HCT116 (cell line): ENCODE measurements around the gene FBRS. TPM values are rescaled to one million over a fixed set of nuclear protein-coding genes. Genes with fewer than 3 reads are reported as not detected.
A peak's percentile ranks its signal among the peaks of the same experiment; 100 is the strongest.

Experiments
- ATAC-seq: fragments of 200-7000 bp; cut with Tn5 transposase; 2 replicates; pipeline ENCODE4 v1.9.1; 2020; ENCODE audit warnings: mild to moderate bottlenecking, moderate library complexity
- BruUV-seq: library from RNA; stranded (reverse); fragments of 400-500 nt; replicated peaks from 2 replicates; lab custom pipeline; 2021; lab: Mats Ljungman, UMichigan
- CTCF ChIA-PET: fragments of 300-600 bp; sonication (Branson Sonifier 250); formaldehyde crosslinking; loops from one replicate; lab custom pipeline; 2021; ENCODE audit warnings: antibody characterized with exemption; lab: Charles Lee
- POLR2A ChIA-PET: fragments of 300-600, 350-600 bp; sonication (Branson Sonifier 250); formaldehyde crosslinking; loops from one replicate; lab custom pipeline; 2021; ENCODE audit warnings: antibody characterized with exemption; lab: Charles Lee
- RAD21 ChIA-PET, 2 experiments: fragments of 300-600 bp; sonication (Branson Sonifier 250); formaldehyde crosslinking; loops; one replicate each; lab custom pipeline; 2023; ENCODE audit warnings: low total read pairs in 2 of 2; ENCODE audit not compliant: uncharacterized antibody in 2 of 2, unreplicated experiment in 2 of 2, low non-redundant PET in 1 of 2; lab: Charles Lee
- DNase-seq: peaks from one replicate; pipeline ENCODE4 v3.0.0-alpha.2; 2010; ENCODE audit warnings: low read depth, low spot score
- H2AFZ ChIP-seq: fragments of 200-600 bp; shearing (Covaris generic), sonication (generic); 2 replicates; pipeline ENCODE4 v1.6.1; 2017; ENCODE audit warnings: low read depth, mixed run types, mixed read lengths, antibody characterized with exemption, low read length; ENCODE audit not compliant: poor library complexity, severe bottlenecking
- H3K27ac ChIP-seq: 2 replicates; pipeline ENCODE4 v1.5.1; 2012; ENCODE audit warnings: low read depth, low read length
- H3K27me3 ChIP-seq: fragments of 200-600 bp; sonication (generic); 2 replicates; pipeline ENCODE4 v1.6.1; 2016; ENCODE audit warnings: mixed run types, low read length, mixed read lengths; ENCODE audit not compliant: insufficient read depth
- H3K36me3 ChIP-seq, 2 experiments: fragments of 200-500 bp in 1 of 2; fragments of 200-600 bp in 1 of 2; sonication (Bioruptor generic) in 1 of 2; sonication (generic) in 1 of 2; 2 replicates each; pipeline versions ENCODE4 v1.5.1 to v1.6.1; 2014 to 2016; ENCODE audit warnings: low read length in 2 of 2, inconsistent platforms in 1 of 2, mixed read lengths in 1 of 2, mixed run types in 1 of 2; ENCODE audit not compliant: insufficient read depth in 2 of 2, control insufficient read depth in 1 of 2
- H3K4me1 ChIP-seq, 2 experiments: fragments of 200-600 bp in 1 of 2; sonication (generic) in 1 of 2; 2 replicates each; pipeline versions ENCODE4 v1.5.1 to v1.6.1; 2012 to 2017; ENCODE audit warnings: low read length in 2 of 2, inconsistent platforms in 1 of 2, mild to moderate bottlenecking in 1 of 2, mixed read lengths in 1 of 2, mixed run types in 1 of 2, moderate library complexity in 1 of 2; ENCODE audit not compliant: insufficient read depth in 2 of 2, control insufficient read depth in 1 of 2
- H3K4me2 ChIP-seq: fragments of 200-600 bp; sonication (generic); 2 replicates; pipeline ENCODE4 v1.6.1; 2017; ENCODE audit warnings: mixed run types, low read length, mixed read lengths
- H3K4me3 ChIP-seq, 2 experiments: fragments of 200-600 bp in 1 of 2; sonication (generic) in 1 of 2; replicated peaks in 1 of 2; 2 replicates each; pipeline ENCODE4 v1.5.1; 2011 to 2016; ENCODE audit warnings: low read length in 2 of 2, control low read depth in 1 of 2, low read depth in 1 of 2, mild to moderate bottlenecking in 1 of 2, mixed read lengths in 1 of 2, mixed run types in 1 of 2
- H3K79me2 ChIP-seq: fragments of 200-600 bp; sonication (generic); 2 replicates; pipeline ENCODE4 v1.6.1; 2017; ENCODE audit warnings: mild to moderate bottlenecking, mixed run types, low read length, moderate library complexity, mixed read lengths; ENCODE audit not compliant: insufficient read depth
- H3K9ac ChIP-seq: fragments of 200-600 bp; sonication (generic); 2 replicates; pipeline ENCODE4 v1.6.1; 2016; ENCODE audit warnings: low read length, mixed read lengths
- H3K9me2 ChIP-seq: fragments of 200-600 bp; sonication (generic), shearing (Covaris generic); 2 replicates; pipeline ENCODE4 v1.6.1; 2017; ENCODE audit warnings: mixed run types, mild to moderate bottlenecking, moderate library complexity; ENCODE audit not compliant: insufficient read depth
- H3K9me3 ChIP-seq, 2 experiments: fragments of 200-500 bp in 1 of 2; fragments of 200-600 bp in 1 of 2; sonication (Bioruptor generic) in 1 of 2; sonication (generic) in 1 of 2; 2 replicates each; pipeline ENCODE4 v1.6.1; 2014 to 2017; ENCODE audit warnings: low read length in 2 of 2, mixed read lengths in 2 of 2, inconsistent platforms in 1 of 2, low read depth in 1 of 2, mild to moderate bottlenecking in 1 of 2, mixed run types in 1 of 2, moderate library complexity in 1 of 2; ENCODE audit not compliant: control insufficient read depth in 1 of 2, insufficient read depth in 1 of 2
- H4K20me1 ChIP-seq: fragments of 200-600 bp; sonication (generic), shearing (Covaris generic); 2 replicates; pipeline ENCODE4 v1.6.1; 2017; ENCODE audit warnings: mixed run types, mild to moderate bottlenecking, moderate library complexity; ENCODE audit not compliant: insufficient read depth
- CEBPB ChIP-seq: IDR thresholded peaks from 2 replicates; pipeline ENCODE4 v1.6.1; 2012; ENCODE audit warnings: low read depth
- CTCF ChIP-seq, 3 experiments: fragments of 200-600 bp in 1 of 3; sonication (generic) in 1 of 3; IDR thresholded peaks in 2 of 3; conservative IDR thresholded peaks in 1 of 3; 2 replicates each; pipeline ENCODE4 v1.5.1; 2012 to 2017; ENCODE audit warnings: low read depth in 2 of 3, low read length in 2 of 3, antibody characterized with exemption in 1 of 3, borderline replicate concordance in 1 of 3, control low read depth in 1 of 3, mild to moderate bottlenecking in 1 of 3, mixed read lengths in 1 of 3, mixed run types in 1 of 3, moderate library complexity in 1 of 3; ENCODE audit not compliant: insufficient read depth in 1 of 3
- ELF1 ChIP-seq: IDR thresholded peaks from 2 replicates; pipeline ENCODE4 v1.6.1; 2012; ENCODE audit warnings: low read depth, borderline replicate concordance
- EZH2 ChIP-seq: fragments of 200-600 bp; sonication (generic); IDR thresholded peaks from 2 replicates; pipeline ENCODE4 v1.6.1; 2017; ENCODE audit warnings: antibody characterized with exemption, mixed run types
- FOSL1 ChIP-seq: IDR thresholded peaks from 2 replicates; pipeline ENCODE4 v1.6.1; 2012; ENCODE audit warnings: low read depth
- JUND ChIP-seq: IDR thresholded peaks from 2 replicates; pipeline ENCODE4 v1.6.1; 2012
- POLR2AphosphoS5 ChIP-seq: IDR thresholded peaks from 2 replicates; pipeline ENCODE4 v1.6.1; 2011; ENCODE audit warnings: mild to moderate bottlenecking, low read depth, low read length, moderate library complexity
- RAD21 ChIP-seq: IDR thresholded peaks from 2 replicates; pipeline ENCODE4 v1.6.1; 2012; ENCODE audit warnings: low read depth, mild to moderate bottlenecking
- REST ChIP-seq: IDR thresholded peaks from 2 replicates; pipeline ENCODE4 v1.6.1; 2012; ENCODE audit warnings: low read depth
- SP1 ChIP-seq: IDR thresholded peaks from 2 replicates; pipeline ENCODE4 v1.6.1; 2012; ENCODE audit warnings: low read depth
- ZFX ChIP-seq: fragments of 450-650 bp; IDR thresholded peaks from 2 replicates; pipeline ENCODE4 v1.6.1; 2017
- ZNF274 ChIP-seq: fragments of 200-500 bp; sonication (Bioruptor generic); IDR thresholded peaks from 2 replicates; pipeline ENCODE4 v1.6.1; 2014; ENCODE audit warnings: mild to moderate bottlenecking, low read depth, low read length, inconsistent platforms
- intact Hi-C: fragments of 100-400 bp; cut with micrococcal nuclease; formaldehyde crosslinking; loops from 2 replicates; pipeline ENCODE4 v1.10.0; 2022
- total RNA-seq: library from RNA; stranded (reverse); gene quantifications from one replicate; pipeline ENCODE4 v1.2.1, GENCODE V29; 2021; ENCODE audit not compliant: unreplicated experiment
- TF ChIP-seq, protein P1 (sequence below): IDR thresholded peaks from 2 replicates; pipeline ENCODE4 v1.6.1; 2012
- TF ChIP-seq, protein P2 (sequence below): IDR thresholded peaks from 2 replicates; pipeline ENCODE4 v1.6.1; 2011; ENCODE audit warnings: mild to moderate bottlenecking, low read length, moderate library complexity; ENCODE audit not compliant: insufficient replicate concordance; ENCODE audit errors: extremely low read depth

The FBRS gene
- total RNA-seq, 1 experiment from 2014 or later = 65.3 TPM

- TF ChIP-seq ZNF274 (no peak), CEBPB (peak; percentile 33; the same call in 1 of the 2 replicates), EZH2 (no peak), POLR2AphosphoS5 (no peak), CTCF (IDR thresholded peaks at IDR 0.05 in 2 of 3, conservative IDR thresholded peaks at IDR 0.05 in 1 of 3; ENCODE audit: borderline replicate concordance in 1 of 3, insufficient read depth in 1 of 3, low read depth in 2 of 3, low read length in 2 of 3) (peak; percentile 72 to 77 (median 76)), FOSL1 (no peak), ELF1 (no peak), ZFX (no peak), SP1 (no peak)
- TF ChIP-seq, all 23 proteins: peak for 5
Observed at GRCh38 chr16:30637944-30638343, 20.3 kb upstream of the FBRS start (continued).

GRCh38 chr16:30641378-30641982 is 16.8 kb upstream of the FBRS start:
- DNase-seq (no peak), ATAC-seq (no peak)
- no peaks in the 10 kb centered on the region for H3K27me3 ChIP-seq
- ChIA-PET RAD21 (no interaction called here), CTCF (interaction anchor here (1.1 kb wide), 1 partner anchor 232 kb away, joined by 3 read pairs; no protein-coding TSS in a partner anchor), POLR2A (no interaction called here)
- no peaks in the 10 kb centered on the region for H3K36me3 ChIP-seq
- H3K79me2 ChIP-seq = no peaks in the 10 kb centered on the region
- no peaks in the 10 kb centered on the region for H3K9me2 ChIP-seq
- H3K4me3 ChIP-seq = no peak overlapping the region
- no peaks in the 10 kb centered on the region for H3K9me3 ChIP-seq
- BruUV-seq = no TSS peak
- H3K27ac ChIP-seq = no peak overlapping the region
- H3K4me1 ChIP-seq = peaks cover 0 to 11% of the 10 kb centered on the region in 2 experiments; a peak in 2 of 4 replicates
- no peak overlapping the region for H3K9ac ChIP-seq
- H4K20me1 ChIP-seq = no peaks in the 10 kb centered on the region
- H3K4me2 ChIP-seq = no peak overlapping the region
- no peak overlapping the region for H2AFZ ChIP-seq
- intact Hi-C loops = no loop called here
- no peak for TF ChIP-seq RAD21
- TF ChIP-seq, protein P1, sequence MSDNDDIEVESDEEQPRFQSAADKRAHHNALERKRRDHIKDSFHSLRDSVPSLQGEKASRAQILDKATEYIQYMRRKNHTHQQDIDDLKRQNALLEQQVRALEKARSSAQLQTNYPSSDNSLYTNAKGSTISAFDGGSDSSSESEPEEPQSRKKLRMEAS = no peak
- no peak for TF ChIP-seq JUND
- TF ChIP-seq CEBPB = no peak
- no peak for TF ChIP-seq ZNF274
- TF ChIP-seq, protein P2, sequence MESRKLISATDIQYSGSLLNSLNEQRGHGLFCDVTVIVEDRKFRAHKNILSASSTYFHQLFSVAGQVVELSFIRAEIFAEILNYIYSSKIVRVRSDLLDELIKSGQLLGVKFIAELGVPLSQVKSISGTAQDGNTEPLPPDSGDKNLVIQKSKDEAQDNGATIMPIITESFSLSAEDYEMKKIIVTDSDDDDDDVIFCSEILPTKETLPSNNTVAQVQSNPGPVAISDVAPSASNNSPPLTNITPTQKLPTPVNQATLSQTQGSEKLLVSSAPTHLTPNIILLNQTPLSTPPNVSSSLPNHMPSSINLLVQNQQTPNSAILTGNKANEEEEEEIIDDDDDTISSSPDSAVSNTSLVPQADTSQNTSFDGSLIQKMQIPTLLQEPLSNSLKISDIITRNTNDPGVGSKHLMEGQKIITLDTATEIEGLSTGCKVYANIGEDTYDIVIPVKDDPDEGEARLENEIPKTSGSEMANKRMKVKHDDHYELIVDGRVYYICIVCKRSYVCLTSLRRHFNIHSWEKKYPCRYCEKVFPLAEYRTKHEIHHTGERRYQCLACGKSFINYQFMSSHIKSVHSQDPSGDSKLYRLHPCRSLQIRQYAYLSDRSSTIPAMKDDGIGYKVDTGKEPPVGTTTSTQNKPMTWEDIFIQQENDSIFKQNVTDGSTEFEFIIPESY = no peak
- no peak for TF ChIP-seq ZFX
- TF ChIP-seq REST = no peak
- TF ChIP-seq CTCF (IDR thresholded peaks at IDR 0.05 in 2 of 3, conservative IDR thresholded peaks at IDR 0.05 in 1 of 3; ENCODE audit: borderline replicate concordance in 1 of 3, insufficient read depth in 1 of 3, low read depth in 2 of 3, low read length in 2 of 3) = no peak
